Measurements from ENCODE around the gene DSPP.

DNA sequence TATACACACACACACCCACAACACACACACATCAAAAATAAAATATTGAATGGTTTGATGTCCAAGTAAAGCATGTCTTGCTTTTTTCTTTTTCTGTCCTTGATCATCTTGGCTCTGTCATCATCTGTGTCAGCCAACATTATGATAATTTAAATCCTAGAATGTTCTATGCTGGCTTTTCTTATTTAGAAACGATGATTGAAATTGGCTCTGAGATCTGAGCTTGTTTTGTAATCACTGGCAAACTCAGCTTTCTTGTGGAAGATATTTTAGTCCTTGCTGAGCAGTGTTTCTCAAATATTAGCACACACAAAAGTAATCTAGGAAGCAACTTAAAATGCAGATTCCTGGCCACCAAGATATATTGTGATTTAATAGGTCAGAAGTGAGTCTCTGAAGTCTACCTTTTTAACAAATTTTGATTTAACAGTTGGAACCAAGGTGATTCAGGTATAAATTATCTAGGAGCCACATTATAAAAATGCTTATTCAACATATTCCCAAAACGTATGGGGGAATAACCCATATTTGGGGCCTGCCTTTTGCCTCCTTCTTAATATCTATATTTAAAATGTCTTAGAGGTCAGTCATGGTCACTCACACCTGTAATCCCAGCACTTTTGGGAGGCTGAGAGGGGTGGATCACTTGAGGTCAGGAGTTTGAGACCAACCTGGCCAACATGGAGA lies 24.0 kb upstream of the DSPP start:
- TF ChIP-seq EZH2phosphoT487 (IDR thresholded peaks at IDR 0.05; ENCODE audit: borderline replicate concordance, low read length) = no peak
- TF ChIP-seq, protein P1, sequence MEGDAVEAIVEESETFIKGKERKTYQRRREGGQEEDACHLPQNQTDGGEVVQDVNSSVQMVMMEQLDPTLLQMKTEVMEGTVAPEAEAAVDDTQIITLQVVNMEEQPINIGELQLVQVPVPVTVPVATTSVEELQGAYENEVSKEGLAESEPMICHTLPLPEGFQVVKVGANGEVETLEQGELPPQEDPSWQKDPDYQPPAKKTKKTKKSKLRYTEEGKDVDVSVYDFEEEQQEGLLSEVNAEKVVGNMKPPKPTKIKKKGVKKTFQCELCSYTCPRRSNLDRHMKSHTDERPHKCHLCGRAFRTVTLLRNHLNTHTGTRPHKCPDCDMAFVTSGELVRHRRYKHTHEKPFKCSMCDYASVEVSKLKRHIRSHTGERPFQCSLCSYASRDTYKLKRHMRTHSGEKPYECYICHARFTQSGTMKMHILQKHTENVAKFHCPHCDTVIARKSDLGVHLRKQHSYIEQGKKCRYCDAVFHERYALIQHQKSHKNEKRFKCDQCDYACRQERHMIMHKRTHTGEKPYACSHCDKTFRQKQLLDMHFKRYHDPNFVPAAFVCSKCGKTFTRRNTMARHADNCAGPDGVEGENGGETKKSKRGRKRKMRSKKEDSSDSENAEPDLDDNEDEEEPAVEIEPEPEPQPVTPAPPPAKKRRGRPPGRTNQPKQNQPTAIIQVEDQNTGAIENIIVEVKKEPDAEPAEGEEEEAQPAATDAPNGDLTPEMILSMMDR (IDR thresholded peaks at IDR 0.05; ENCODE audit: low read depth, low read length, poor library complexity, severe bottlenecking) = no peak

Data from DOHH2 (cell line).